K562 (cell line): ENCODE results near the gene XPO6. TPM values are rescaled to one million over a fixed set of nuclear protein-coding genes. Genes with fewer than 3 reads are reported as not detected.

Experiments used
- ATAC-seq: fragments of 200-7000 bp; cut with Tn5 transposase; 3 replicates; pipeline ENCODE4 v1.9.1; 2020; ENCODE audit warnings: moderate library complexity
- BruUV-seq: library from RNA; stranded (reverse); fragments of 400-500 nt; replicated peaks from 2 replicates; lab custom pipeline; 2021; lab: Mats Ljungman, UMichigan
- CTCF ChIA-PET: fragments of 300-600 bp; formaldehyde crosslinking; extraction: SDS; loops from one replicate; lab custom pipeline; 2021; ENCODE audit warnings: low intra/inter-chr PET ratio; lab: Yijun Ruan, JAX
- POLR2A ChIA-PET: fragments of 300-600, 350-650 bp; sonication (Branson Sonifier 250); formaldehyde crosslinking; extraction: SDS; loops from one replicate; lab custom pipeline; 2021; ENCODE audit warnings: antibody characterized with exemption, inconsistent platforms; lab: Yijun Ruan, JAX
- DNase-seq, 4 experiments: peaks; one replicate each; pipeline versions ENCODE4 v3.0.0 to v3.0.0-alpha.2; 2011 to 2018; ENCODE audit warnings: low spot score in 3 of 4, mixed read lengths in 3 of 4; ENCODE audit errors: extremely low read depth in 1 of 4
- FAIRE-seq: peaks from 2 replicates; lab custom pipeline; 2011; peaks lifted over from hg19 to GRCh38; lab: Jason Lieb, UNC
- H2AFZ ChIP-seq: 2 replicates; pipeline ENCODE4 v1.6.0; 2011; ENCODE audit warnings: low read depth, low read length, control low read depth, inconsistent platforms
- H3K27ac ChIP-seq: fragments of 200-600 bp; 3 replicates; pipeline ENCODE4 v1.8.0; 2011; ENCODE audit warnings: low read depth, mild to moderate bottlenecking, control low read depth, inconsistent platforms, low read length, moderate library complexity, mixed read lengths; ENCODE audit errors: extremely low read depth
- H3K27me3 ChIP-seq, 2 experiments: fragments of 300-600 bp in 1 of 2; 2 replicates in 1 of 2; 3 replicates in 1 of 2; pipeline versions ENCODE4 v1.6.0 to v1.8.0; 2011; ENCODE audit warnings: inconsistent platforms in 2 of 2, low read length in 2 of 2, mild to moderate bottlenecking in 1 of 2, mixed read lengths in 1 of 2, moderate library complexity in 1 of 2; ENCODE audit not compliant: control insufficient read depth in 2 of 2, insufficient read depth in 2 of 2
- H3K36me3 ChIP-seq: fragments of 300-600 bp; 3 replicates; pipeline ENCODE4 v1.8.0; 2011; ENCODE audit warnings: mild to moderate bottlenecking, low read length, inconsistent platforms; ENCODE audit not compliant: control insufficient read depth, insufficient read depth
- H3K4me1 ChIP-seq, 2 experiments: fragments of 200-600 bp in 1 of 2; replicated peaks in 1 of 2; 2 replicates in 1 of 2; 3 replicates in 1 of 2; pipeline versions ENCODE4 v1.5.1 to v1.8.0; 2011; ENCODE audit warnings: inconsistent platforms in 2 of 2, low read length in 2 of 2, mild to moderate bottlenecking in 1 of 2, mixed read lengths in 1 of 2, moderate library complexity in 1 of 2; ENCODE audit not compliant: control insufficient read depth in 2 of 2, insufficient read depth in 2 of 2
- H3K4me2 ChIP-seq: 2 replicates; pipeline ENCODE4 v1.6.1; 2011; ENCODE audit warnings: low read length, control low read depth, inconsistent platforms, mixed read lengths; ENCODE audit not compliant: insufficient read depth
- H3K4me3 ChIP-seq: fragments of 200-600 bp; sonication (generic), shearing (Covaris generic); 2 replicates; pipeline ENCODE4 v1.5.1; 2016; ENCODE audit warnings: control low read depth, inconsistent platforms
- H3K79me2 ChIP-seq: fragments of 200-600 bp; 3 replicates; pipeline ENCODE4 v1.8.0; 2011; ENCODE audit warnings: low read length, inconsistent platforms; ENCODE audit not compliant: control insufficient read depth, insufficient read depth
- H3K9ac ChIP-seq, 2 experiments: 2 replicates each; pipeline versions ENCODE4 v1.6.0 to v1.6.1; 2011; ENCODE audit warnings: low read depth in 2 of 2, low read length in 2 of 2, control low read depth in 1 of 2, inconsistent platforms in 1 of 2, mild to moderate bottlenecking in 1 of 2, mixed read lengths in 1 of 2; ENCODE audit not compliant: insufficient read depth in 1 of 2
- H3K9me1 ChIP-seq: one replicate; pipeline ENCODE4 v1.6.0; 2011; ENCODE audit warnings: inconsistent platforms, mild to moderate bottlenecking, low read length, moderate library complexity; ENCODE audit not compliant: control insufficient read depth, insufficient read depth
- H3K9me3 ChIP-seq: replicated peaks from 2 replicates; pipeline ENCODE4 v1.5.1; 2011; ENCODE audit warnings: low read depth, low read length, inconsistent platforms; ENCODE audit not compliant: control insufficient read depth, insufficient read depth
- H4K20me1 ChIP-seq: replicated peaks from 2 replicates; pipeline ENCODE4 v1.6.1; 2011; ENCODE audit warnings: low read length, inconsistent platforms, mixed read lengths; ENCODE audit not compliant: control insufficient read depth, insufficient read depth
- ASH1L ChIP-seq: fragments of 450-650 bp; IDR thresholded peaks from 2 replicates; pipeline ENCODE4 v1.6.1; 2018; ENCODE audit warnings: borderline replicate concordance, mild to moderate bottlenecking, low read depth; ENCODE audit not compliant: partially characterized antibody
- BDP1 ChIP-seq: IDR thresholded peaks from 3 replicates; pipeline ENCODE4 v1.6.1; 2011; ENCODE audit not compliant: insufficient read length, insufficient read depth
- CHD4 ChIP-seq: fragments of 200-600 bp; sonication (generic); IDR thresholded peaks from 3 replicates; pipeline ENCODE4 v1.6.1; 2012; ENCODE audit warnings: low read depth, mild to moderate bottlenecking, mixed read lengths, low read length, inconsistent platforms; ENCODE audit not compliant: insufficient read depth, insufficient replicate concordance, poor library complexity, severe bottlenecking
- CXXC5 ChIP-seq: fragments of 250-450 bp; sonication (Bioruptor Pico); IDR thresholded peaks from 2 replicates; pipeline ENCODE4 v1.8.0; 2022; ENCODE audit warnings: inconsistent platforms, mild to moderate bottlenecking, moderate library complexity
- FOXA1 ChIP-seq: fragments of 450-650 bp; IDR thresholded peaks from 2 replicates; pipeline ENCODE4 v1.6.1; 2016; ENCODE audit warnings: mild to moderate bottlenecking, borderline replicate concordance
- HMGN3 ChIP-seq: IDR thresholded peaks from 2 replicates; pipeline ENCODE4 v1.6.1; 2011; ENCODE audit warnings: borderline replicate concordance, low read depth, mild to moderate bottlenecking, mixed read lengths, low read length; ENCODE audit not compliant: insufficient read length; ENCODE audit errors: extremely low read depth
- ILF3 ChIP-seq: fragments of 450-650 bp; IDR thresholded peaks from 2 replicates; pipeline ENCODE4 v1.6.1; 2018; ENCODE audit warnings: antibody characterized with exemption, mild to moderate bottlenecking, moderate library complexity, borderline replicate concordance
- NONO ChIP-seq, 2 experiments: fragments of 200-400 bp in 1 of 2; fragments of 450-650 bp in 1 of 2; formaldehyde crosslinking in 1 of 2; IDR thresholded peaks; 2 replicates each; pipeline ENCODE4 v1.6.1; 2017; ENCODE audit warnings: low read depth in 2 of 2, mild to moderate bottlenecking in 2 of 2, moderate library complexity in 2 of 2, low read length in 1 of 2
- ZNF431 ChIP-seq: sonication (generic); formaldehyde crosslinking; IDR thresholded peaks from 2 replicates; pipeline ENCODE4 v1.8.0; 2022; ENCODE audit warnings: mild to moderate bottlenecking, missing genetic modification reagents
- ZNF507 ChIP-seq: conservative IDR thresholded peaks from 2 replicates; pipeline ENCODE4 v1.6.1; 2017; ENCODE audit warnings: missing genetic modification characterization, missing compliant biosample characterization
- ZNF696 ChIP-seq: fragments of 250-450 bp; sonication (Bioruptor Pico); conservative IDR thresholded peaks from 2 replicates; pipeline ENCODE4 v1.4.0; 2020; ENCODE audit warnings: mild to moderate bottlenecking, moderate library complexity
- ZNF764 ChIP-seq: fragments of 250-450 bp; sonication (Bioruptor Pico); IDR thresholded peaks from 2 replicates; pipeline ENCODE4 v1.4.0; 2020; ENCODE audit warnings: low read depth, mild to moderate bottlenecking, moderate library complexity
- ZZZ3 ChIP-seq: fragments of 450-650 bp; IDR thresholded peaks from 2 replicates; pipeline ENCODE4 v1.6.1; 2016; ENCODE audit warnings: antibody characterized with exemption, mild to moderate bottlenecking, moderate library complexity
- WGBS: fragments of 100-300 bp; shearing (Covaris generic); methylation state at CpG from one replicate; pipeline ENCODE4 v1.1.6; 2016; ENCODE audit warnings: low coverage, mixed read lengths; ENCODE audit not compliant: insufficient coverage; ENCODE audit errors: missing lambda C conversion rate; 5-methylcytosine and 5-hydroxymethylcytosine counted together
- in situ Hi-C: fragments of 300-500 bp; cut with MboI; formaldehyde crosslinking; loops from 4 replicates; pipeline ENCODE4 v1.15.0; 2018; ENCODE audit warnings: inconsistent platforms, mixed read lengths
- intact Hi-C: fragments of 100-400 bp; cut with micrococcal nuclease; formaldehyde crosslinking; loops from 2 replicates; pipeline ENCODE4 v1.14.2; 2022
- polyA plus RNA-seq, 8 experiments: library from polyadenylated mRNA; depleted of rRNA in 4 of 8; stranded (reverse) in 5 of 8; unstranded in 3 of 8; fragments of >200 nt; fragmentation: Nextera tagmentation in 2 of 8; fragmentation: Illumina TruSeq in 1 of 8; extraction: Ambion mirVana in 2 of 8; extraction: Trizol in 1 of 8; gene quantifications; 2 replicates each; pipeline versions ENCODE4 v1.2.1 to v1.2.3, GENCODE V29; 2011 to 2014; ENCODE audit warnings: inconsistent platforms in 1 of 8, missing spikeins in 1 of 8
- total RNA-seq, 7 experiments: library from RNA; depleted of rRNA in 6 of 7; stranded (reverse); fragments of >200 nt in 6 of 7; fragmentation: Illumina TruSeq in 2 of 7; extraction: Trizol in 2 of 7; gene quantifications; 2 replicates each; pipeline versions ENCODE4 v1.2.1 to v1.2.3, GENCODE V29; 2011 to 2021; ENCODE audit warnings: low replicate concordance in 1 of 7
- TF ChIP-seq, protein P1 (sequence below): fragments of 450-650 bp; IDR thresholded peaks from 2 replicates; pipeline ENCODE4 v1.6.1; 2016; ENCODE audit warnings: missing biosample characterization, missing genetic modification characterization
- TF ChIP-seq, protein P2 (sequence below): fragments of 450-650 bp; IDR thresholded peaks from 2 replicates; pipeline ENCODE4 v1.6.1; 2017; ENCODE audit warnings: antibody characterized with exemption, mild to moderate bottlenecking

XPO6 gene
- total and polyA plus RNA-seq, 9 of the 15 experiments (the other 6 are each of a cell fraction or from before 2014, with no cell fraction given): 11.2 to 196 (median 119) TPM

DNA sequence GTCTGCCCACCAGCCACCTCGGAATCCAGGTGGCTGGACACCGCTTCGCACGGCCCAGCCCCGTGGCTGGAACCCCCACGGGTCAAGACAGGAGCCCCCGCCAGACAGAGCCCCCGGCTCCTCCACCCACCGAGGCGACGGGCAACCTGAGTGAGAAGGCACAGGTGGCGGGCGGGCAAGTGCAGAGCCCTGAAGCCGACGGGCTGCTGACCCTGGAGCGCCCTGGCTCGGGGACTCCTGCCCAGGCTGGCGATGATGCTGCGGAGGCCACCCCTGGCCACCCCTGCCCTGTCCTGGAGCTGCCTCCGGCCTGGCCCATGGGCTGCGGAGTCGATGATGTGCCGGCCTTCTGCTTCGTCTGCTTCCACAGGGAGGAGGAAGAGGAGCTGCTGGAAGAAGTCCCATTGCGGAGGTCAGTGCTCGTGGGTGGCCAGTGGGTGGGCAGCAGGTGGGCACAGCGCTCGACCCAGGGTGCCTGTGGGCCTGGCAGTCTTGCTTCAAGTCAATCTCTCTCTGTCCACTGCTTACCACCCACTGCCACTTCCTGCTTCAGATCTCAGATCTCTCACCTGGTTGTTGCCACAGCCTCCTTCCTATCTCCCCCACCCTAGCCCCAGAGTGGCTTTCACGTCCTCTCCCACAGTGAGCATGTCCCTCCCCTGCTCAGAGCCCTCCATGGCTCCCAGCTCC lies 47.5 kb upstream of the XPO6 start:
- ChIA-PET POLR2A (no interaction called here), CTCF (no interaction called here)
- no peak for DNase-seq
- Histone ChIP-seq H3K9me3 (no peaks in the 10 kb centered on the region), H3K4me3 (no peak overlapping the region), H3K9ac (0 out of 4 replicates have a peak overlapping the region, but pooled peaks of 1 of the 2 experiments have one; percentile 40), H3K36me3 (no peaks in the 10 kb centered on the region), H3K79me2 (no peaks in the 10 kb centered on the region), H4K20me1 (0 out of 2 replicates have a peak, but pooled peaks cover 10% of the 10 kb centered on the region), H3K27me3 (peaks cover 19 to 54% of the 10 kb centered on the region in 2 experiments), H2AFZ (no peak overlapping the region), H3K9me1 (no peaks in the 10 kb centered on the region), H3K4me1 (peaks cover 0 to 13% of the 10 kb centered on the region in 2 experiments; a peak in 2 of 5 replicates), H3K27ac (no peak overlapping the region), H3K4me2 (no peak overlapping the region)
- intact Hi-C loops (no loop called here), in situ Hi-C loops (no loop called here)
- no TSS peak for BruUV-seq
- FAIRE-seq: no peak
- no peak for ATAC-seq
- WGBS: 6% methylated on average over 19 of the region's 29 CpGs
- no peak for TF ChIP-seq ZNF507 (tag)
- TF ChIP-seq HMGN3: no peak
- no peak for TF ChIP-seq NONO (IDR thresholded peaks at IDR 0.05; ENCODE audit: low read depth in 2 of 2, low read length in 1 of 2)
- TF ChIP-seq ZNF696 (CRISPR knock-in tag): no peak
- no peak for TF ChIP-seq ASH1L
- no peak for TF ChIP-seq ZNF764
- TF ChIP-seq CHD4: no peak
- TF ChIP-seq, protein P1, sequence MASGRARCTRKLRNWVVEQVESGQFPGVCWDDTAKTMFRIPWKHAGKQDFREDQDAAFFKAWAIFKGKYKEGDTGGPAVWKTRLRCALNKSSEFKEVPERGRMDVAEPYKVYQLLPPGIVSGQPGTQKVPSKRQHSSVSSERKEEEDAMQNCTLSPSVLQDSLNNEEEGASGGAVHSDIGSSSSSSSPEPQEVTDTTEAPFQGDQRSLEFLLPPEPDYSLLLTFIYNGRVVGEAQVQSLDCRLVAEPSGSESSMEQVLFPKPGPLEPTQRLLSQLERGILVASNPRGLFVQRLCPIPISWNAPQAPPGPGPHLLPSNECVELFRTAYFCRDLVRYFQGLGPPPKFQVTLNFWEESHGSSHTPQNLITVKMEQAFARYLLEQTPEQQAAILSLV (tag): no peak
- TF ChIP-seq ZNF431 (CRISPR knock-in tag): no peak
- TF ChIP-seq ILF3: no peak
- TF ChIP-seq, protein P2, sequence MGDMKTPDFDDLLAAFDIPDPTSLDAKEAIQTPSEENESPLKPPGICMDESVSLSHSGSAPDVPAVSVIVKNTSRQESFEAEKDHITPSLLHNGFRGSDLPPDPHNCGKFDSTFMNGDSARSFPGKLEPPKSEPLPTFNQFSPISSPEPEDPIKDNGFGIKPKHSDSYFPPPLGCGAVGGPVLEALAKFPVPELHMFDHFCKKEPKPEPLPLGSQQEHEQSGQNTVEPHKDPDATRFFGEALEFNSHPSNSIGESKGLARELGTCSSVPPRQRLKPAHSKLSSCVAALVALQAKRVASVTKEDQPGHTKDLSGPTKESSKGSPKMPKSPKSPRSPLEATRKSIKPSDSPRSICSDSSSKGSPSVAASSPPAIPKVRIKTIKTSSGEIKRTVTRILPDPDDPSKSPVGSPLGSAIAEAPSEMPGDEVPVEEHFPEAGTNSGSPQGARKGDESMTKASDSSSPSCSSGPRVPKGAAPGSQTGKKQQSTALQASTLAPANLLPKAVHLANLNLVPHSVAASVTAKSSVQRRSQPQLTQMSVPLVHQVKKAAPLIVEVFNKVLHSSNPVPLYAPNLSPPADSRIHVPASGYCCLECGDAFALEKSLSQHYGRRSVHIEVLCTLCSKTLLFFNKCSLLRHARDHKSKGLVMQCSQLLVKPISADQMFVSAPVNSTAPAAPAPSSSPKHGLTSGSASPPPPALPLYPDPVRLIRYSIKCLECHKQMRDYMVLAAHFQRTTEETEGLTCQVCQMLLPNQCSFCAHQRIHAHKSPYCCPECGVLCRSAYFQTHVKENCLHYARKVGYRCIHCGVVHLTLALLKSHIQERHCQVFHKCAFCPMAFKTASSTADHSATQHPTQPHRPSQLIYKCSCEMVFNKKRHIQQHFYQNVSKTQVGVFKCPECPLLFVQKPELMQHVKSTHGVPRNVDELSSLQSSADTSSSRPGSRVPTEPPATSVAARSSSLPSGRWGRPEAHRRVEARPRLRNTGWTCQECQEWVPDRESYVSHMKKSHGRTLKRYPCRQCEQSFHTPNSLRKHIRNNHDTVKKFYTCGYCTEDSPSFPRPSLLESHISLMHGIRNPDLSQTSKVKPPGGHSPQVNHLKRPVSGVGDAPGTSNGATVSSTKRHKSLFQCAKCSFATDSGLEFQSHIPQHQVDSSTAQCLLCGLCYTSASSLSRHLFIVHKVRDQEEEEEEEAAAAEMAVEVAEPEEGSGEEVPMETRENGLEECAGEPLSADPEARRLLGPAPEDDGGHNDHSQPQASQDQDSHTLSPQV: no peak
- TF ChIP-seq ZZZ3: no peak
- no peak for TF ChIP-seq BDP1
- TF ChIP-seq FOXA1: no peak
- TF ChIP-seq CXXC5: no peak
